A549 (cell line): ENCODE results near the gene GAS2L2.

Experiments
- CHD2 ChIP-seq: fragments of 150-350 bp; IDR thresholded peaks from 2 replicates; pipeline ENCODE4 v1.6.1; 2014; ENCODE audit warnings: low read length; ENCODE audit not compliant: partially characterized antibody
- CTCF ChIP-seq: fragments of >200 bp; sonication (Bioruptor Twin); formaldehyde crosslinking; IDR thresholded peaks from 3 replicates; pipeline ENCODE4 v1.5.1; 2016
- EP300 ChIP-seq, 2 experiments: fragments of >200 bp; sonication (Bioruptor Twin); formaldehyde crosslinking; IDR thresholded peaks; 2 replicates in 1 of 2; 3 replicates in 1 of 2; pipeline ENCODE4 v1.6.1; 2016 to 2017
- FOXS1 ChIP-seq: fragments of 250-450 bp; sonication (Bioruptor Pico); IDR thresholded peaks from 2 replicates; pipeline ENCODE4 v1.5.0; 2020; ENCODE audit warnings: mild to moderate bottlenecking, moderate library complexity
- KDM1A ChIP-seq: fragments of 200-600 bp; sonication (generic); IDR thresholded peaks from 2 replicates; pipeline ENCODE4 v1.6.1; 2016; ENCODE audit warnings: low read depth, mild to moderate bottlenecking
- MAX ChIP-seq: IDR thresholded peaks from 2 replicates; pipeline ENCODE4 v1.6.1; 2012
- POLR2A ChIP-seq: IDR thresholded peaks from 2 replicates; pipeline ENCODE4 v1.6.1; 2012; ENCODE audit warnings: mild to moderate bottlenecking, low read length
- RCOR1 ChIP-seq: fragments of 150-350 bp; IDR thresholded peaks from 2 replicates; pipeline ENCODE4 v1.6.1; 2014; ENCODE audit warnings: antibody characterized with exemption, low read length, low read depth
- ZC3H11A ChIP-seq: fragments of 450-650 bp; IDR thresholded peaks from 2 replicates; pipeline ENCODE4 v1.6.1; 2014; ENCODE audit warnings: antibody characterized with exemption, mild to moderate bottlenecking

DNA sequence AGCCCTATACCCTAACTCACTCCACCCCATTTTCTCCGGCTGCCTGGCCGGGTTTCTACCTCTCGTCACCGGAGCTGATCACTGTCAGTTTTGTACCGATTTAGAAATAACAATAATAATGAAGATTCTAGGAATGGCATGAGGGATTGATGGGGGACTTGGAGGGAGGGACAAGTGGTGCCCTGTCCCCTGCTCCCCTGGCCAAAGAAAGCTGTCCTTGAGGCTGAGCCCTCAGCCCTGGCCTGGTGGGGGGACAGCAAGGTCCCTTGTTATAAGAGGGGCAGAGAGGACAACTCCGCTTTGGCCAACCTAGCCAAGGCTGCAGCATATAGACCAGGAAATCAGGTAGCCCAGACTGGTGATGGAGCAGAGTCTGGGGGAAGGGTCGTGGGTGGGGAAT is 10.5 kb downstream of the GAS2L2 start:
- TF ChIP-seq POLR2A (no peak), CHD2 (no peak), RCOR1 (no peak), ZC3H11A (no peak), EP300 (IDR thresholded peaks at IDR 0.05) (no peak), CTCF (no peak), KDM1A (no peak), FOXS1 (CRISPR knock-in tag) (no peak), MAX (no peak)
